Neural cell (in vitro differentiated cells): ENCODE measurements around the gene GOSR1.
"Not testable (repeated sequence)": the region's sequence is repeated elsewhere in the genome, so short reads cannot be mapped to it uniquely, and the experiment has no call there.

Source experiments
- CTCF ChIP-seq: fragments of 450-650 bp; IDR thresholded peaks from 2 replicates; pipeline ENCODE4 v1.5.1; 2014; ENCODE audit warnings: antibody characterized with exemption, mild to moderate bottlenecking, moderate library complexity; ENCODE audit not compliant: poor library complexity, severe bottlenecking
- EZH2 ChIP-seq: fragments of 200-600, 300-800 bp; shearing (Covaris generic), sonication (generic); IDR thresholded peaks from 2 replicates; pipeline ENCODE4 v1.6.1; 2014; ENCODE audit warnings: antibody characterized with exemption, low read length, borderline replicate concordance, mild to moderate bottlenecking; ENCODE audit not compliant: insufficient read depth, poor library complexity, severe bottlenecking
- MXI1 ChIP-seq: fragments of 450-650 bp; conservative IDR thresholded peaks from 2 replicates; pipeline ENCODE4 v1.6.1; 2014; ENCODE audit warnings: antibody characterized with exemption, mild to moderate bottlenecking; ENCODE audit not compliant: poor library complexity, severe bottlenecking
- POLR2AphosphoS5 ChIP-seq: IDR thresholded peaks from 2 replicates; pipeline ENCODE4 v1.6.1; 2012

DNA sequence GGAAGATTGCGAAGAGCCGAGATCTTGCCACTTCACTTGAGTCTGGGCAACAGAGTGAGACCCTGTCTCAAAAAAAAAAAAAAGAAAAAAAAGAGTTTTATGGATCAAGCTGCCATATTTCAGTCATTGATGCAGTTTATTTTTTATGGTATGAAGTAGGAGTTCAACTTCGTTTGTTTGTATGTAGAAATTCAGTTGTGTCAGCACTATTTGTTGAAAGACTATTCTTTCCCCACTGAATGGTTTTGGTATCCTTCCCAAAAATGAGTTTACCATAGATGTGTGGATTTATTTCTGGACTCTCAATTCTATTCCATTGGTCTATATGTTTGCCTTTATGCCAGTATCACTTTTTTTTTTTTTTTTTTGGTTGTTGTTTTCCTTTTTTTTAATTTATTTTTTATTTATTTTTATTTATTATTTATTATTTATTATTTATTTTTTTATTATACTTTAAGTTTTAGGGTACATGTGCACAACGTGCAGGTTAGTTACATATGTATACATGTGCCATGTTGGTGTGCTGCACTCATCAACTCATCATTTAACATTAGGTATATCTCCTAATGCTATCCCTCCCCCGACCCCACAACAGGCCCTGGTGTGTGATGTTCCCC lies 18.3 kb upstream of the GOSR1 start:
- TF ChIP-seq CTCF, EZH2, POLR2AphosphoS5, MXI1: not testable (repeated sequence)
